GM10847 (cell line): Measurements from ENCODE around the gene EFCAB11.

Experiments used
- POLR2A ChIP-seq: IDR thresholded peaks from 2 replicates; pipeline ENCODE4 v1.6.1; 2011; ENCODE audit not compliant: insufficient read length; ENCODE audit errors: extremely low read depth

The EFCAB11 gene

DNA sequence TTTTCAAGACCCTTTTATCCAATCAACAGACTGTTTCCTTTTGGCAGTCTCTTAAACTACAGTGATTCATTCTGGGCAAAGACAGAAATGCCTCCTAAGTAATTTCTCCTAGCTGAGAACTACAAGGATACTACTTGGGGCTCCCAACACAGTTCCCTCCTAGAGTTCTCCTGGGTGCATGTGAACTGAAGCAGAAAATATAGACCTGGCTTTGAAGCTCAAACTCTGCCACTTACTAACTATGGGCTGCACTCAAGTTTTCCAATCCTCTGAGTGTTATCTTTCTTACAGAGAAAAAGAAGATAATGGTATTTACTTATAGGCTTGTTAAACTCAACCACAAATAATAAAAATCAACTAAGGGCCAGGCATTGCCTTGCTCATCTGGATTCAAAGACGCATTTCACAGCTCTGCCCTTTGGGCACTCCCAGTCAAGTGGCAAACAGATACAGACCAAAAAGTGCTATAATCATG is 97.6 kb downstream of the EFCAB11 start:
- TF ChIP-seq POLR2A: no peak

DNA sequence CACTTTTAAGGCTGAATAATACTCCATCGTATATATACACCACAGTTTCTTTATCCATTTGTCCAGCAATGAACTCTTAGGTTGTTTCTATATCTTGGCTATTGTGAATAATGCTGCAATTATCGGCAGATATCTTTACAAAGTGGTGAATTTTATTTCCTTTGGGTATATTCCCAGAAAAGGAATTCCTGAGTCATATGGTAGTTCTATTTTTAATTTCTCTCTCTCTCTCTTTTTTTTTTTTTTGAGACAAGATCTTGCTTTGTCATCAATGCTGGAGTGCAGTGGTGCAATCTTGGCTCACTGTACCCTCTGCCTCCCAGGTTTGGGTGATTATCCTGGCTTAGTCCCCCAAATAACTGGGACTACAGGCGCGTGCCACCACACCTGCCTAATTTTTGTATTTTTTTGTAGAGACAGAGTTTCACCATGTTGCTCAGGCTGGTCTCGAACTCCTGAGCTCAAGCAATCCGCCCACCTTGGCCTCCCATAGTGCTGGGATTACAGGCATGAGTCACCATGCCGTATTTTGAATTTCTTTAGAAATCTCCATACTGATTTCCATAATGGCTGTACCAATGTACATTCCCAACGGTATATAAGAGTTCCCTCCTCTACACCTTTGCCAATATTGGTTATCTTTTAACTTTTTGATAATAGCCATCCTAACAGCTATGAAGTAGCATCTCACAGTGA is 98.4 kb downstream of the EFCAB11 start:
- no peak for TF ChIP-seq POLR2A

GRCh38 chr14:89853936-89854693 is 100.4 kb downstream of the EFCAB11 start:
- no peak for TF ChIP-seq POLR2A

GRCh38 chr14:89851106-89851505 is 103.4 kb downstream of the EFCAB11 start:
- no peak for TF ChIP-seq POLR2A

DNA sequence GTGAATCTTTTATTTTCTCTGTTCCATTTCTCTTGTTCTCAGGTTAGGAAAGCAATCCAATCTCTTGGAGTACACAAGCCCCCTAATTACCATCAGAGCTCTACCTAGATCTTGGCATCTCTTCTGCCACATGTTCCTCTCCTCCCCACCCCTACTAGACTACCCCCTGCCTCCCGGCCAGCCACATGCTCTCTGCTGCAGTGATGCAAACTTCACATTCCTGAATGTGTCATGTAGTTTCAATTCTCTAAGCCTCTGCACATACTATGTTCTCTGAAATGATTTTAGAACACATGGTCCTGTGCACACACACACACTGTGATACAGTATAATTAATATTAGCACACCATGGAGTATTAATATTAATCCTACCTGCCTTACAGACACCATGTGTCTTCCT is 104.6 kb downstream of the EFCAB11 start:
- TF ChIP-seq POLR2A: no peak

DNA sequence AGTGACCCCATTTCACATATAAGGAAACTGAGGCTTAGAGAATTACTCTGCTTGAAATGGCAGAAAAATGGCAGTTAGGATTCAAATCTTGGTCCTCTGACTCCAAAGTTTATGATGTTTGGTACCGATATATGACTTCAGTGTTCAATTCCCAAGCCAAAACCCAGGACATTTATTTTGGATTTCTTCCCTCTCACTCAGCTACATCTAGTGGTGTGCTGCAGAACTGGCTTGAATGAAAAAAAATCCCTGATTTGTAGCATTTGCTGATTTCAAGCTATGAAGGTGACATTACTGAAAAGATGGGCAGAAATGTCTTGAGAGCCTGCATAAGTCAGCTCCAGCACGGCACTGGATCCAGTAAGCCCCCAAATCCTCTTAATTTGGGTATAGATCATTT is 106.4 kb downstream of the EFCAB11 start:
- no peak for TF ChIP-seq POLR2A

GRCh38 chr14:89845346-89845745 is 109.2 kb downstream of the EFCAB11 start:
- TF ChIP-seq POLR2A: no peak

DNA sequence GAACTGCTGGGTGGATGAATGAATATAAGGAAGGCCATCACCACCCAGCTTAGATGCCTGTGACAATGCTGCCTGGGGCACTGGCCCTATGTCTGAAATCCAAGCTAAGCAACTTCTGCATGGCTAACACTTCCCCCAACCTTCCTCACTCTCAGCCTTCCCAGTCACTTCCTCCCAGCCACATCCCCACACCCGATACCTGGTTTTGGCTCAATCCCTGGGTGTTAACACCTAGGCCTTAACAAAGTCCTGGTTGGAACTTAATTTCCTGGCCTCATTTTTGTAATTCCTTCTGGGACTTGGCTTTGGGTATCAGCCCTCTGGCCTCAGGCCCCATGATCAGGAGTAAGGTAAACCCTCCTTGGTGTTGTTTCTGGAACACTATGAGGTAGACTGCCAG is 110.0 kb downstream of the EFCAB11 start:
- no peak for TF ChIP-seq POLR2A

GRCh38 chr14:89842837-89843236 is 111.7 kb downstream of the EFCAB11 start:
- TF ChIP-seq POLR2A: no peak

GRCh38 chr14:89841851-89842250 is 112.7 kb downstream of the EFCAB11 start:
- TF ChIP-seq POLR2A: no peak

GRCh38 chr14:89836830-89837469 is 117.6 kb downstream of the EFCAB11 start:
- TF ChIP-seq POLR2A: no peak

DNA sequence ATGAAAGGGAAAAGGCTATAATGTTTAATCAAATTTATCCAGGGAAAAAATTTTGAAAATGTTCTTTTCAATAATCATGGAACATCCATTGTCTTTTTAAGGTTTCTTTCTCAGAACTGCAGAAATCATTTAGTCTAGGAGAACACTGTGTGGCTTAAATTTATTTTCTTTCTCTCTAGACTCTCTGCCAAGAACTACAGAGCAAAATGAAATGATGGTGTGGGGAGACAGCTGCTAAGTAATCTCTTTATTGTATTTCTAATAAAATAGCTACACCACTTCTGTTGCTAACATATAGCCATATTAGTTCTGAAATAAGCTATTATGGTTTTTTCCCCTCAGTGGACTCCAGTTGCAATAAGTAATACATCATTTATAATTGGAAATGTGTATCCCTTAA is 120.9 kb downstream of the EFCAB11 start:
- no peak for TF ChIP-seq POLR2A

DNA sequence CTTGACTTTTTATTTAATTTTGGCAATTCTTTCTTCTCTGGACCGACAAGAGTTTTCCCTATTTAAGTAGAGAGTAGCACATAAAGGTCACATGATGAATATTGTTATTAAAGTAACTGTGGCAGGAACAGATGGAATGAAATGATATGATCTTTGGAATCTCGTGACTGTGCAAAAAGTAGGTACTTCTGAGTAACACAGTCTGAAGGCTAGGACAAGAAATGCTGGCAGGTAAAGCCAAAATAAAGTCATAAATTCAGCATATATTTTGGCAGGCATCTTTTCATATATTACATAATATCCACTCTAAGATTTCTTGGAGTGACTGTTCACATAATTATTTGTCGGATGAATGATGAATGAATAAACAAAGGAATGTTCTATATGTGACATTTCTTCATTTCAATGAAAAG is 121.4 kb downstream of the EFCAB11 start:
- TF ChIP-seq POLR2A: no peak

DNA sequence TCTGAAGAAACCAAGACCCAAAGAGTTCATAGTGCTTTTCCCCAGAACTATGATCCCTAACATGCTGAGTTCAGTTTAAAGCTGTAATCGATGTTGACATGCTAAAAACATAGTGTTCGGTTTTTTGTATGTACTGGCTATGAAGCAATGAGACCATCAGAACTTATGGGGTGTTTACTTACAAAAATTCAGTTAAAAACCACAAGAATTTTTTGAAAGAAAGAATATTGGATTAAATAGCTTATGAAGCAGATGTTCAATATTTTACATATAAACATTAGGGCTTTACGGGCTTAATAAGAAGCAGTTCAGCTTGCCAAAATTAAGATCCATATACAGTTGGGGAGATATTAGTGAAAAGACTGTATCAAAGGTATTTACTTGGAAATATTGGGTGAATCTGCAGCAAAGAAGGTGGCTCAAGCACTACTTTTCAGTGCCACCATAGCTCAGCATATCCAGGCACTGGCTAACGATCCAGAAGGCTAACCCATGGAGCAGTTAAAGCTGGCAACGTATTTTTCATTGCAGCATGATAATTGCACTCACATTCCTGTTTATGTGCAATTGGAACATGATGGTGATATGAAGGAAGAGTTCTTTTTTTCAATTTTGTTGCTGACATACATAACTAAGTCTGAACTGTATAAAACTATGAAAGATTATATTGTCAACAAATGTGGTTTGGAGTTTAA is 125.9 kb downstream of the EFCAB11 start:
- no peak for TF ChIP-seq POLR2A

GRCh38 chr14:89827265-89827664 is 127.3 kb downstream of the EFCAB11 start:
- no peak for TF ChIP-seq POLR2A
